Right renal cortex interstitium (tissue), 3 donors: ENCODE measurements around the gene SSTR5. TPM values are rescaled to one million over a fixed set of nuclear protein-coding genes. Genes with fewer than 3 reads are reported as not detected.
"Not testable (repeated sequence)": the region's sequence is repeated elsewhere in the genome, so short reads cannot be mapped to it uniquely, and the experiment has no call there.

Source experiments
- DNase-seq, 3 donors: peaks; one replicate each; pipeline ENCODE4 v3.0.0-alpha.2; 2013; ENCODE audit warnings: low read depth in 3 of 3, low spot score in 2 of 3
- polyA plus RNA-seq, 3 donors: library from polyadenylated mRNA; unstranded; fragments of 120-200 nt; gene quantifications; one replicate each; pipeline ENCODE4 v1.2.1, GENCODE V29; 2013; ENCODE audit not compliant: insufficient read length in 3 of 3

The SSTR5 gene
- polyA plus RNA-seq, 3 donors: 0.18 to 0.21 TPM; not detected in 1

DNA sequence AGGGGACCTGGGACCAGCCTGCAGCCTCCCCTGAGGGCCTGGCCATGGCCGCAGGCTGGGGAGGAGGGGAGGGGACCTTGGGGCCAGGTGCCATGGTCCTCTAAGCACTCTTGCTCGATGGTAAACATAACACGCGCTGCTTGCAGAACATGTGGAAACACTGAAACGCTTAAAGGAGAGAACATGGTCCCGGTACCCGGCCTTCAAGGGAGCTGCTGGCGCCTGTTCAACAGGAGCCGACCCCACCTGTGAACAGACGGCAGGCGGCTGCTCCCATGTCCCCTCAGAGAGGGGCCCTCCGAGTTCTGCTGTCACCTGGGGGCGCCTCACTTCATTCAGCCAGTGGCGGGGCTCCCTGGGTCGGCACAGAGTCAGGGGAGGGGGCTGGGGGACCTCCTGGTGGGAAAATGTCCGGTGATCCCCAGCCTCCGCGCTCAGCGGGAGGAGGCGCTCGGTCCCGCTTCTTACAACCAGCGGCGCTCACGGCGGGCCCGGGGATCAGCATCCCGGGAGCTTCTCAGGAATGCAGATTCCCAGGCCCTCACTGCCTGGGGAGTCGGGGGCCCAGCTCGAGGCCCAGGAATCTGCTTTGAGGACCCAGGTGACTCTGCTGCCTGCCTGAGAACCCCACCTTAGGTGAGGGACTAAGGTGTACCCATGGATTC, 854 bp upstream of the SSTR5 start:
- no peak for DNase-seq

DNA sequence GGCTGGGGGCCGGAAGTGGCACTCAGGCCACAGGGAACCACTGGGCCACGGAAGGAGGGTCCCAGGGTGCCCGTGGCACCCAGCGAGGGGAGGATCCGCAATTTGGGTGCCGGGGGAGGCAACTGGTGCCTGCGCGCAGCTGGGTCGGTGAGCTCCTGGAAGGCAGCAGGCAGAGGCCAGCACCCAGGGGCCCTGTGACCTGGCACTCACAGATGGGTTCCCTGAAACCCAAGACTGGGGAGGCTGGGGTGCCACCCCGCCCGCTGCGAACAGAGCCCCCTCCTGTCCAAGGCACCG, 663 bp downstream of the SSTR5 start:
- no peak for DNase-seq

DNA sequence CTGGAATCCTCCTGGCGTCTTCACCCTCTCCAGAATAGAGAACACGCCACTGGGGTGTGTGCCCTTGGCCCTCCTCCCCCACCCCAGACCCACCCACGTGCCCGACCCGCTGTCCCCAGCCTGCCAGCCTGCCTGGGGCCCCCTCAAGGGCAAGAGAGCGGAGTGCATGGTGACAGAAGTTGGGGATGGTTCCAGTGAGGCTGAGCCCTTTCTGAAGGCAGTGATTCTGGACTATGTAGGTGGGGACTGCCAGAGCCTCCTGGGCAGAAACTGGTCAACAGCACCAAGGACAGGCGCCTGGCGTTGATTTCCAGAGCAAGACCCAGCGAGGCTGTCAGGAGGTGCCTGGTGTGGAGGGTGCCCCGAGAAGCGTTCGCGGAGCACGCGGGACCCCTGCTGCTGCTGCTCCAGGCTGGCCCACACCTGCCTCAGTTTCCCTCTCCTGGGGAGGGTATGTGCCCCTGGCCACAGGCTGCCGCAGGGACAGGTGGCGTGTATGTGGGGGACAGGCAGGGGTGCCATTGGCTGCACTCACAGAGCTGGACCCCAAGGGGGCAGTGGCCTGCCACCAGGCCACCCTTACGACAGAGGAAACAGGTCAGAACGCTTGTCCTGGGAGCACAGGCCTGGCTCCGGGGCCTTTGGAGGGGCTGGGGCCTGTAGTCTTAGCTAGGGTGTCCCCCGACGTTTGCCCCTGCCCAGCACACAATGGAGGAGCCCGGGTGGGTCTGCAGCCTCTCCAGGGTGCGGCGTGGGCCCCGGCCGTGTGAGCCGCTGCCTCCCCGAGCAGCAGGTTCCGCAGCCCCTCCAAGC, 1.2 kb downstream of the SSTR5 start:
- no peak for DNase-seq

DNA sequence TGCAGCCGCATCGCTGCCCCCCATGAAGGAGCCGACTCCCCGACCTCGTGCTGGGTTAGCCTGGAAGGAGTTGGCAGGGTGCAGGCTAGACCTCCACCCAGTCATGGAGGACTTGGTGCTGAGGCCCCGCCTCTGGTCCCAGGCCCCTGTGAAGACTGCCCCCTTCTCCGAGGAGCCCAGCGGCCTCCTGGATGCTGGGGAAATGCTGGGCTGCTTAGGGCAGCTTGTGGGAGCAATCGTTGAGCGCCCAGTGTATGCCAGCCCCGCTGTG, 1.8 kb downstream of the SSTR5 start:
- no peak for DNase-seq

- DNase-seq: no peak
Measured at GRCh38 chr16:1075546-1075945, 3.0 kb downstream of the SSTR5 start.

DNA sequence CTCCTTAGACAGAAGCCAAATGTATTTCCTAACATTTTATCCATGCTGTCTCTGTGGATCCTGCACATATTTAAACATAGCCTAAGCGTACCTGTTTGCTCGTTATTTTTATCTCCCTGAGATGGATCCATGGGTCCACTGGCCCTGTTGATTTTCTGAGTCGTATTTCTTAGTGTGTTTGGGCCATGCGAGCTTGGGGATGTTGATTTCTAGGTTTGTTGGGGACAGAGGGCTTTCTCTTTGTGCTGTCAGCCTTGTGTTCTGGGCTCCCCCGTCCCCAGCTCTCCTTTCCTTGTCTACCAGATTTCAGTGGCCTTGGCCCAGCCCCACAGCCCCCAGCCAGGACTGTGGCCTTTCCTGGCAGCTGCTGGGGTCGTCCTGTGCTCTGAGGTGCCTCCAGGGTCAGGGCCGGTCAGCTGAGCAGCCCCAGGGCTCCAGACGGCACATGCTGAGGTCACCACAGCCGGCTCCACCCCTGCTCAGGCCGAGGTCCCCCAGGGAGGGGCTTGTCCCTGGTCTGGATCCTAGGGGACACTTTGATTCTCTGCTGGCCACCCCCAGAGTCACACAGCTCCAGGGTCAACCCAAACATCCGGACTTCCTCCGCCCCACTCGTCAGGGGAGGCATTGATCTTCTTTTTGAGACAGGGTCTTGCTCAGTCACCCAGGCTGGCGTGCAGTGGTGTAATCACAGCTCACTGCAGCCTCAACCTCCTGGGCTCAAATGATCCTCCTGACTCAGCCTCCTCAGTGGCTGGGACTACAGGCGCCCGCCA, 4.4 kb downstream of the SSTR5 start:
- no peak for DNase-seq

- DNase-seq: no peak
Measured at GRCh38 chr16:1077877-1078578, 5.5 kb downstream of the SSTR5 start.

- no peak for DNase-seq
Measured at GRCh38 chr16:1078579-1079021, 6.1 kb downstream of the SSTR5 start.

GRCh38 chr16:1079341-1079740, 6.8 kb downstream of the SSTR5 start:
- no peak for DNase-seq

DNA sequence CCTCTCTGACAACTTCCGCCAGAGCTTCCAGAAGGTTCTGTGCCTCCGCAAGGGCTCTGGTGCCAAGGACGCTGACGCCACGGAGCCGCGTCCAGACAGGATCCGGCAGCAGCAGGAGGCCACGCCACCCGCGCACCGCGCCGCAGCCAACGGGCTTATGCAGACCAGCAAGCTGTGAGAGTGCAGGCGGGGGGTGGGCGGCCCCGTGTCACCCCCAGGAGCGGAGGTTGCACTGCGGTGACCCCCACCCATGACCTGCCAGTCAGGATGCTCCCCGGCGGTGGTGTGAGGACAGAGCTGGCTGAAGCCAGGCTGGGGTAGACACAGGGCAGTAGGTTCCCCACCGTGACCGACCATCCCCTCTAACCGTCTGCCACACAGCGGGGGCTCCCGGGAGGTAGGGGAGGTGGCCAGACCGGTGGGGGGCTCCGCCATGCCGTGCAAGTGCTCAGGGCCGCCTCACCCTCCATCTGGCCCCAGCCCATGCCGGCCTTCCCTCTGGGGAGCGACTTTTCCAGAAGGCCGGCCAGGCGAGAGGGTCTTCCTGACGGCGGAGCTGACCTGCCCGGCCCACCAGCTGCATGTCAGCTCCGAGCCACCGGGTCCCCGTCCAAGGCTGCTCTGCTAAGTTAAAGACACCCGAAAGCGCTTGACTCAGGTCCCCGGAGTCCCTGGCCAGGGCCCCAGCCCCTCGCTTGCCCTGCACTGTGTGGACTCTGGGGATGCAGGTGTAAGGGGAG, 7.4 kb downstream of the SSTR5 start:
- DNase-seq: no peak

DNA sequence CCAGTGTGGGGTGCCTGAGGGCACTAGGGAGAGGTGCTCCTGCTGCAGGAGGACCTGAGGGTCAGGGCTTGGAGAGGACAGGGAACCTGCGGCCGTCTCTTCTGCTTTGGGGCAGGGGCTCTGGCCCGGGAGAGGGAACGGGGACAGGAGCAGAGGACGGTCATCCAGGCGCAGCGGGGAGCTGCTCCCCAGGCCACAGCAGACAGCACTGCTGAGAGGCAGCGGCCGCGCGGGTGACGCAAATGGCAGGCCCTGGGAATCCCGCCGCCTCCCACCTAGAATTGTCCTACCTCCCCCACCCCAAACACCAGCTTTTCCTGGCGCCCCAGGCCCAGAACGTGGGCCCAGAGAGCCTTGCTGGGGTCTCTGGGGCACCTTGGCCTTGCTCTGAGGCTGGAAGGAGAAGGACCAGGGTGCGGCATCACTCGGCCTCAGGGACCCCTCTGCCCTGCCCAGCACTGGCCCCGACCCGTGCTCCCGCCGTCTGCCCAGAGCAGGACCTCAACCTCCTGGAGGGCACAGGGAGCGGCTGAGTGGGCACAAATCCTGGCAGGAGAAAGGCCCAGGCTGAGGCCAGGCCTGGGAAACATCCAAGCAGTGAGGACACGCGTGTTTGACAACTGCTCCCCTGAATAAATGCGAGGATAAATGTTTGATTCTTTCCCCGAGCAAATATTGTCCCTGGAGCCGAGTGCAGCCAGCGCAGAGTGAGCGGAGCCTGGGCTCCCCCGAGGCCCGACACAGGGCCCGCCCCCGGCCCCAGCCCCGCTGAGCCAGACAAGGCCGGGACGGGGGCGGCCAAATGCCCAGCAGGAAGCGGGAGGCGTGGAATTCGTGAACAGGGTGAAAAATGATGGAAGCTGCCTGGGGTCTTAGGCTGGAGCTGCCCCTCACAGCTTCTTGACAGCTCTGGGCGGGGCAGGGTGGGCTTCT, 8.5 kb downstream of the SSTR5 start:
- no peak for DNase-seq

- no peak for DNase-seq
Measured at GRCh38 chr16:1081734-1082265, 9.3 kb downstream of the SSTR5 start.

- no peak for DNase-seq
Measured at GRCh38 chr16:1082266-1082951, 9.9 kb downstream of the SSTR5 start.

- peak in 1 of 3 donors; percentile 51 for DNase-seq
Measured at GRCh38 chr16:1082952-1083675, 10.6 kb downstream of the SSTR5 start.

- DNase-seq: no peak
Measured at GRCh38 chr16:1084971-1085370, 12.4 kb downstream of the SSTR5 start.

GRCh38 chr16:1086443-1086842, 13.9 kb downstream of the SSTR5 start:
- not testable (repeated sequence) for DNase-seq

GRCh38 chr16:1088295-1089170, 16.0 kb downstream of the SSTR5 start:
- no peak for DNase-seq
